Upper lobe of left lung (tissue), 4 donors: ENCODE results near the gene POM121L2.

Experiments used
- CTCF ChIP-seq, 6 experiments: fragments of 450-650 bp in 4 of 6; fragments of 200-600 bp in 2 of 6; sonication (generic) in 2 of 6; IDR thresholded peaks; one replicate each; pipeline ENCODE4 v1.5.1; 2016 to 2019; ENCODE audit warnings: antibody characterized with exemption in 6 of 6
- POLR2A ChIP-seq, 4 donors: fragments of 450-650 bp; IDR thresholded peaks; one replicate each; pipeline ENCODE4 v1.5.1; 2016 to 2017; ENCODE audit warnings: antibody characterized with exemption in 4 of 4, mild to moderate bottlenecking in 2 of 4
- POLR2AphosphoS5 ChIP-seq, 2 donors: sonication (generic); formaldehyde crosslinking; IDR thresholded peaks; one replicate each; pipeline ENCODE4 v1.5.1; 2017; ENCODE audit warnings: antibody characterized with exemption in 2 of 2

DNA sequence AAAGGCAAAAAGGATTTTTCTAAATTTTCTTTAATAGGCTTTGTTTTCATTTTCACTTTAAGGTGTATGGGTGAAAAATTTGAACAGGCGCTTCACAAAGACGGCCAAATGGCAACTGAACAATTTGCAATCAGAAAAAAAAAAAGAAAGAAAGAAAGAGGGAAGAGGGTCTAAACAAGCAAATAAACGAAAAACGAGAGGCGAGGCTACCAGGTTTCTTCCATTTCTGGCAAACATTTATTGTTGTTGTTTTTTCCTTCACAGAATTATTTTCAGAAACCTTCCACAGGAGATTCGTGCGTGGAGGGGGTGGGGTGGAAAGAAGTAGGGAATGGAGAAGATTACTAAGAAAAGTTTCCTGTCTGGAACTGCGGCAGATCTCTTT, 24.3 kb downstream of the POM121L2 start:
- TF ChIP-seq CTCF (IDR thresholded peaks at IDR 0.05), result no peak
- TF ChIP-seq POLR2AphosphoS5 (IDR thresholded peaks at IDR 0.05), result no peak
- no peak for TF ChIP-seq POLR2A (IDR thresholded peaks at IDR 0.05)
